HG02884 (cell line): ENCODE measurements around the gene ZNF232.
A peak's percentile ranks its signal among the peaks of the same experiment; 100 is the strongest.
"Not testable (repeated sequence)": the region's sequence is repeated elsewhere in the genome, so short reads cannot be mapped to it uniquely, and the experiment has no call there.

Experiments
- ATAC-seq: cut with Tn5 transposase; IDR thresholded peaks from one replicate; pipeline ENCODE4 v1.9.1; 2021; ENCODE audit warnings: mild to moderate bottlenecking, moderate library complexity; ENCODE audit not compliant: unreplicated experiment

ZNF232 gene

DNA sequence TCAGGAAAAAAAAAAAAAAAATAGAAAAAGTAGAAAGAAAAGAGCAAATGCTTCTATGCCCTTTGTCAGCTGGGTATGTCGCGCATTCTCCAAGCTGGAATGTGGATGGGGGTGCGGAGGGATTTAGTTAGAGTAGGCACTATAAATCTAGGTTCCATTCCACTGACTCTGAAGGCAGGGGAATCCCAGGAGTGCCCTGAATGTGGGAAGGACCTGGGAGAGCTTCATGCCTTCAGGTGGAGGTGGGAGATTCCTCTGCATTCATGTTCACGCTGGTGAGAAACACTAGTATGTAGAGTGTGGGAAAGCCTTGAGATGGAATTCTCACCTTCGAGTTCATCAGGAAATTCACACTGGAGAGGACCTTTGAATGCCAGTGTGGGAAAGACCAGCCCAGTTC is 12.4 kb downstream of the ZNF232 start:
- ATAC-seq, result no peak

GRCh38 chr17:5097101-5097834 is 14.4 kb downstream of the ZNF232 start:
- ATAC-seq, result no peak

GRCh38 chr17:5096731-5097100 is 15.0 kb downstream of the ZNF232 start:
- ATAC-seq, result no peak

GRCh38 chr17:5092218-5093010 is 19.3 kb downstream of the ZNF232 start:
- ATAC-seq, result no peak

DNA sequence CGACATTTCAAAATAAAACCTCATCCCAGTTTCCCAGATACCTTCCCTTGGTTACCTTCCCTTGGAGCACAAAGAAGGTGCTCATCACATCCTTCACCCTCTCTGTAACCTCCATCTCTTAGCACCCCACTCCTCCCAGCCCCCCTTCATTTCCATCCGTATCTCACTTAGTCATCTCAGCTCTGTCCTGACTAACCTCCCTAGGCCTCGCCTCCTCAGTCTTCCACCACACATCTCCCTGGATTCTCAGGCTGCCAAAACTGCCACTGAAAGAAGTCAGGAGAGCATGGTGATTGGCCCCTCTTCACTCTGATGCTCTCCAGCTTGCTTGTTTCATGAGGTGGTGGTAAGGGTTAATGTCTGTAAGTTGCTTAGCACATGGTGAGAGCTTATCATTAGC is 31.1 kb downstream of the ZNF232 start:
- ATAC-seq, result no peak

GRCh38 chr17:5078106-5079028 is 33.3 kb downstream of the ZNF232 start, which contains the start of gene ZFP3:
Gene ZFP3, plus strand, starts transcription at chr17:5078467. Its CDS starts 13,038 bp downstream, at chr17:5091505.
- ATAC-seq, result peak; percentile 60

DNA sequence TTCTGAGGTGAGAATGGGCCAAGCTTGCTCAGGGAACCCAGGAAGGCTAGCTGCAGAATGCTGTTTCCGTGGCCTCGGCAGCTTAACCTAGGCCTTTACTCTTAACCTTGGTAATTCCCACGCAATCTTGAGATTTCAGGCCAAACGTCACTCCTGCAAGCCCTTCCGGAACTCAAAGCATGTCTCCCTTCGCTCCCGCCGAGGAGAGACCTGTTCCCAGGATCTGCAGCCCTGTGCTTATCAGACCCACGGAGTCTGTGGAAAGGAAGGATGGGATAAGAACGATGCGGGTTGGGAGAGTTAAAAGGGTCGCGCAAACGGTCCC is 33.9 kb downstream of the ZNF232 start:
- ATAC-seq, result no peak

DNA sequence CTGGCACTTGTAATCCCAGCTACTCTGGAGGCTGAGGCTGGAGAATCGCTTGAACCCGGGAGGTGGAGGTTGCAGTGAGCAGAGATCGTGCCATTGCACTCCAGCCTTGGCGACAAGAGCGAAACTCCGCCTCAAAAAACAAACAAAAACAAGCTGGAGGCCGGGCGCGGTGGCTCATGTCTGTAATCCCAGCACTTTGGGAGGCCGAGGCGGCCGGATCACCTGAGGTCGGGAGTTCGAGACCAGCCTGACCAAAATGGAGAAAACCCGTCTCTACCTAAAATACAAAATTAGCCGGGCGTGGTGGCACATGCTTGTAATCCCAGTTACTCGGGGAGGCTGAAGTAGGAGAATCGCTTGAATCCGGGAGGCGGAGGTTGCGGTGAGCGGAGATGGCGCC is 34.4 kb downstream of the ZNF232 start:
- not testable (repeated sequence) for ATAC-seq

DNA sequence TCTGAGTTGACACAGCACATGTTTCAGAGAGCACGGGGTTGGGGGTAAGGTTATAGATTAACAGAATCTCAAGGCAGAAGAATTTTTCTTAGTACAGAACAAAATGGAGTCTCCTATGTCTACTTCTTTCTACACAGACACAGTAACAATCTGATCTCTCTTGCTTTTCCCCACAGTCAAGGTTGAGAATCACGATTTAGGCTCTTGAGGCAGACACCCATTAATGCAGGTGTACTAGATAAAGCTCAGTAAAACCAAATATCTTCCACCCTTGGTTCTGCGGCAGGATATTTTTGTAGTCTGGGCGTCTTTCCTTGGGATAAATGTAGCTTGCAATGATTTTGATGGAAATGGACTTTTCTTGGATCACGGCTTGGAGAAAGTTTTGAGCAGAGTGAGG is 36.2 kb downstream of the ZNF232 start:
- ATAC-seq, result not testable (repeated sequence)

- no peak for ATAC-seq
These were observed 42.0 kb downstream of the ZNF232 start for GRCh38 chr17:5069724-5070123.

DNA sequence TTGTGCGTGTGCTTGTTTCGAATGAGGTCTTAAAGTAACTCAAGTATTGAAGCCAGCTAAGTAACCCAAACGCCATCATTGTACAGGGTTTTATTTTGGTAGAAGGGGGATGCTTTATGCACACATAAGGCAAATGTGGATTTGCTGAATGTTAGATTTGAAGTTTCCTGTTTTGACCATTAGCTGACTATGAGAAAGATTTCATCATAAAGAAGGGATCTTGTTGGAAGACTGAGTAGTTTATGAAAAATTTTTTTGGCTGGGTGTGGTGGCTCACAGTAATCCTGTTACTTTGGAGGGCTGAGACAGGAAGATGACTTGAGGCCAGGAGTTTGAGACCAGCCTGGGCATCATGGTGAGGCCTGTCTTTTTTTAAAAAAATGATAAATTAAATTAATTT is 43.4 kb downstream of the ZNF232 start:
- no peak for ATAC-seq

- ATAC-seq, result no peak
These were observed 46.4 kb downstream of the ZNF232 start for GRCh38 chr17:5065227-5065744.
